Endothelial cell of umbilical vein (primary cell): ENCODE measurements around the gene CDHR1. TPM values are rescaled to one million over a fixed set of nuclear protein-coding genes. Genes with fewer than 3 reads are reported as not detected.

Source experiments
- BruUV-seq: library from RNA; stranded (reverse); fragments of 400-500 nt; replicated peaks from 2 replicates; lab custom pipeline; 2021; lab: Mats Ljungman, UMichigan
- CTCF ChIA-PET: fragments of 300-600, 350-600 bp; sonication (Branson Sonifier 250); formaldehyde crosslinking; loops from one replicate; lab custom pipeline; 2021; ENCODE audit warnings: antibody characterized with exemption, inconsistent platforms; lab: Charles Lee
- POLR2A ChIA-PET: fragments of 300-600, 350-600 bp; sonication (Branson Sonifier 250); formaldehyde crosslinking; loops from one replicate; lab custom pipeline; 2021; ENCODE audit warnings: antibody characterized with exemption, inconsistent platforms; lab: Charles Lee
- DNase-seq: peaks from one replicate; pipeline ENCODE4 v3.0.0-alpha.2; 2011; ENCODE audit warnings: low read depth, low spot score
- FAIRE-seq: peaks from 2 replicates; lab custom pipeline; 2011; peaks lifted over from hg19 to GRCh38; lab: Jason Lieb, UNC
- H2AFZ ChIP-seq: 2 replicates; pipeline ENCODE4 v1.6.0; 2012; ENCODE audit warnings: low read depth, low read length, control low read depth, inconsistent platforms
- H3K27ac ChIP-seq: 2 replicates; pipeline ENCODE4 v1.5.1; 2011; ENCODE audit warnings: low read depth, mild to moderate bottlenecking, control low read depth, low read length, moderate library complexity; ENCODE audit not compliant: insufficient read depth
- H3K27me3 ChIP-seq, 2 experiments: 2 replicates each; pipeline versions ENCODE4 v1.6.0 to v1.6.1; 2011; ENCODE audit warnings: low read length in 2 of 2, mixed read lengths in 1 of 2; ENCODE audit not compliant: control insufficient read depth in 2 of 2, insufficient read depth in 2 of 2
- H3K36me3 ChIP-seq, 2 experiments: 2 replicates in 1 of 2; 3 replicates in 1 of 2; pipeline ENCODE4 v1.5.1; 2011; ENCODE audit warnings: low read length in 2 of 2, mild to moderate bottlenecking in 1 of 2, moderate library complexity in 1 of 2; ENCODE audit not compliant: control insufficient read depth in 2 of 2, insufficient read depth in 2 of 2; ENCODE audit errors: extremely low read depth in 1 of 2
- H3K4me1 ChIP-seq: 3 replicates; pipeline ENCODE4 v1.5.1; 2011; ENCODE audit warnings: mild to moderate bottlenecking, low read length; ENCODE audit not compliant: control insufficient read depth, insufficient read depth; ENCODE audit errors: extremely low read depth
- H3K4me2 ChIP-seq: 2 replicates; pipeline ENCODE4 v1.6.1; 2011; ENCODE audit warnings: low read length, control low read depth, mixed read lengths; ENCODE audit not compliant: insufficient read depth
- H3K4me3 ChIP-seq, 3 experiments: fragments of 200-600 bp in 1 of 3; sonication (generic), shearing (Covaris generic) in 1 of 3; replicated peaks in 1 of 3; 2 replicates each; pipeline ENCODE4 v1.5.1; 2011 to 2016; ENCODE audit warnings: control low read depth in 3 of 3, low read length in 3 of 3, mild to moderate bottlenecking in 2 of 3, inconsistent platforms in 1 of 3, low read depth in 1 of 3, moderate library complexity in 1 of 3; ENCODE audit not compliant: insufficient read depth in 1 of 3
- H3K79me2 ChIP-seq: 2 replicates; pipeline ENCODE4 v1.6.0; 2012; ENCODE audit warnings: low read length, inconsistent platforms; ENCODE audit not compliant: control insufficient read depth, insufficient read depth
- H3K9ac ChIP-seq: replicated peaks from 2 replicates; pipeline ENCODE3; 2011; ENCODE audit warnings: low read length, control low read depth; ENCODE audit not compliant: insufficient read depth; ENCODE audit errors: extremely low read depth
- H3K9me1 ChIP-seq: replicated peaks from 3 replicates; pipeline ENCODE4 v1.6.0; 2011; ENCODE audit warnings: mild to moderate bottlenecking, low read length; ENCODE audit not compliant: control insufficient read depth, insufficient read depth; ENCODE audit errors: extremely low read depth
- H3K9me3 ChIP-seq: replicated peaks from 2 replicates; pipeline ENCODE4 v1.5.1; 2012; ENCODE audit warnings: low read length, inconsistent platforms; ENCODE audit not compliant: control insufficient read depth, insufficient read depth
- H4K20me1 ChIP-seq: replicated peaks from 2 replicates; pipeline ENCODE3; 2011; ENCODE audit warnings: mild to moderate bottlenecking, low read length; ENCODE audit not compliant: control insufficient read depth, insufficient read depth; ENCODE audit errors: extremely low read depth
- CTCF ChIP-seq, 2 donors: IDR thresholded peaks; 1 replicate in 1 of 2; 2 replicates in 1 of 2; pipeline ENCODE4 v1.5.1; 2011; ENCODE audit warnings: low read length in 2 of 2, mild to moderate bottlenecking in 2 of 2, moderate library complexity in 2 of 2, control low read depth in 1 of 2, inconsistent platforms in 1 of 2, low read depth in 1 of 2; ENCODE audit not compliant: insufficient read depth in 1 of 2; ENCODE audit errors: extremely low read depth in 1 of 2
- EZH2 ChIP-seq: IDR thresholded peaks from 2 replicates; pipeline ENCODE4 v1.6.1; 2012; ENCODE audit warnings: borderline replicate concordance, low read depth, mild to moderate bottlenecking, moderate library complexity, low read length, inconsistent platforms; ENCODE audit not compliant: severe bottlenecking
- GATA2 ChIP-seq: IDR thresholded peaks from 2 replicates; pipeline ENCODE4 v1.7.0; 2011; ENCODE audit warnings: low read depth, mild to moderate bottlenecking, moderate library complexity, mixed read lengths, low read length; ENCODE audit not compliant: insufficient read length, insufficient read depth
- JUN ChIP-seq: IDR thresholded peaks from 2 replicates; pipeline ENCODE4 v1.6.1; 2011; ENCODE audit warnings: borderline replicate concordance, low read depth; ENCODE audit not compliant: insufficient read length, insufficient read depth
- MAX ChIP-seq: IDR thresholded peaks from 2 replicates; pipeline ENCODE4 v1.6.1; 2011; ENCODE audit not compliant: insufficient read depth, insufficient read length
- MYC ChIP-seq: IDR thresholded peaks from one replicate; pipeline ENCODE4 v1.6.1; 2011; ENCODE audit warnings: mild to moderate bottlenecking, low read depth, low read length
- POLR2A ChIP-seq: IDR thresholded peaks from 2 replicates; pipeline ENCODE4 v1.6.1; 2012; ENCODE audit warnings: low read depth, mild to moderate bottlenecking, control low read depth, low read length
- POLR2AphosphoS5 ChIP-seq: IDR thresholded peaks from 2 replicates; pipeline ENCODE4 v1.6.1; 2012; ENCODE audit warnings: low read depth, mild to moderate bottlenecking, control low read depth, low read length, moderate library complexity; ENCODE audit not compliant: insufficient read depth
- dilution Hi-C: fragments of 300-500 bp; cut with MboI; formaldehyde crosslinking; loops from one replicate; pipeline ENCODE4 v1.15.0; 2019; ENCODE audit warnings: low sequenced_read_pairs; ENCODE audit not compliant: extremely low pct_ligation_motif_present
- intact Hi-C: fragments of 100-400 bp; cut with micrococcal nuclease; formaldehyde crosslinking; loops from one replicate; pipeline ENCODE4 v1.10.0; 2022
- polyA plus RNA-seq, 4 experiments: library from polyadenylated mRNA; depleted of rRNA in 3 of 4; stranded (reverse) in 3 of 4; unstranded in 1 of 4; fragments of >200 nt; gene quantifications; 2 replicates each; pipeline versions ENCODE4 v1.2.1 to v1.2.3, GENCODE V29; 2011 to 2012; ENCODE audit warnings: missing spikeins in 1 of 4
- total RNA-seq: library from RNA; stranded (reverse); gene quantifications from 2 replicates; pipeline ENCODE4 v1.2.3, GENCODE V29; 2021

The CDHR1 gene
- total and polyA plus RNA-seq, 2 donors (not counting 3 experiments of a cell fraction or from before 2014, with no cell fraction given) = 0.11 to 0.53 TPM

DNA sequence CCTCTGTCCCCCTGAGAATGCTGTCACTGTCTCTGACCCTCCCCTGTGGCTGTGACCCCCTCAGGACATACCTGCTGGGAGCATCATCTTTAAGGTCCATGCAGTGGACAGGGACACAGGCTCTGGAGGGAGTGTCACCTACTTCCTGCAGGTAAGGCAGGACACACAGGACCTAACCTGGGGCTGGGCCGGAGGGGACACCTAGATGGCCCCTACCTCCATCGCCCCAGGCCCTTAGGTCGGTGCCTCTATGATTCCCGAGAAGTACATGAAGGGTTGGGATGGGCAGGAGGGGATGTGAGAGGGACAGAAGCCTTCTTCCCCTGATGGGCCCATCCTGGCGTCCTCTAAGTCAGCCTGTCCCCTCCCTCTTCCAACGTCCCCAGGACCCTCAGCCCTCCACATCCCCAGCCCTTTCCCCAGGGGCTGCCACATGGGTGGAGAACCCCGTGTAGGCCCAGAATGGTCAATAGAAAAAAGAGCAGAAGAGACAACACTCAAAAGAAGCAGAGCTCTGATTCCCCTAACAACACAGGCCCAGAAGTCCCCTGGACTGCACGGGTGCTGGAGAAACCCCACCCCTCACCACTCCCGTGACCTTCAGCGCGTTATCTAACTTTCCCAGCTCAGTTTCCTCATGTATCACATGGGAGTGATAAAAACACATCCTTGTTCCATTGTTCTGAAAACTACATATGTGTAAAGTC lies 6.4 kb downstream of the CDHR1 start:
- Histone ChIP-seq H3K9ac (no peak overlapping the region), H3K36me3 (no peaks in the 10 kb centered on the region), H2AFZ (no peak overlapping the region), H3K9me1 (no peaks in the 10 kb centered on the region), H3K9me3 (no peaks in the 10 kb centered on the region), H3K4me1 (no peaks in the 10 kb centered on the region), H3K27me3 (peaks cover 7 to 9% of the 10 kb centered on the region in 2 experiments), H4K20me1 (no peaks in the 10 kb centered on the region), H3K27ac (no peak overlapping the region), H3K4me2 (no peak overlapping the region), H3K4me3 (no peak overlapping the region), H3K79me2 (no peaks in the 10 kb centered on the region)
- TF ChIP-seq MYC = no peak
- TF ChIP-seq POLR2A = no peak
- no peak for TF ChIP-seq MAX
- no peak for TF ChIP-seq POLR2AphosphoS5
- TF ChIP-seq GATA2 = no peak
- TF ChIP-seq JUN = no peak
- no peak for TF ChIP-seq EZH2
- ChIA-PET POLR2A (no interaction called here), CTCF (interaction anchor here (1.5 kb wide), 1 partner anchor 11 kb away, joined by 3 read pairs; no protein-coding TSS in a partner anchor)
- DNase-seq (no peak), FAIRE-seq (no peak)
- dilution Hi-C loops (no loop called here), intact Hi-C loops (no loop called here)
- BruUV-seq = no TSS peak

DNA sequence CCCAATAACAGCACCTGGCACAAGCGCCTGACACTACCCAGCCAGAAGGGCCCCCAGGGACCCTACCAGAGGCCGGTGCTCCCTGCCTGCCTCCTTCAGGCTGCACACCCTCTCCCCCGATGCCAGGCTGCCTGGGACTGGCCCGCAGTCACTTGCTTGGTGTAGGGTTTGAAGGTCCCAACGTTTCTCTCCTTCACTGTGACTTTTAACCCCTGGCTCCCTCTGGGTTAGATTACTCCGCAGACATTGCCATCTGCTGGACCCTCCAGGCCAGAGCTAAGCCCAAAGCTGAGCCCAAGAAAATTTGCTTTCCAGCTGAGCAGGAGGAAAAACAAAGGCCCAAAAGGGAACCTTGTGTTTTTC lies 6.9 kb downstream of the CDHR1 start:
- ChIA-PET CTCF (interaction anchor here (1.5 kb wide), 1 partner anchor 10 kb away, joined by 3 read pairs; no protein-coding TSS in a partner anchor), POLR2A (no interaction called here)
- BruUV-seq = no TSS peak
- no peak for FAIRE-seq
- DNase-seq = no peak
- Histone ChIP-seq H4K20me1 (no peaks in the 10 kb centered on the region), H3K9me1 (no peaks in the 10 kb centered on the region), H3K79me2 (no peaks in the 10 kb centered on the region), H2AFZ (no peak overlapping the region), H3K4me1 (no peaks in the 10 kb centered on the region), H3K4me2 (no peak overlapping the region), H3K27me3 (peaks cover 1 to 6% of the 10 kb centered on the region in 2 experiments), H3K27ac (no peak overlapping the region), H3K36me3 (no peaks in the 10 kb centered on the region), H3K9me3 (no peaks in the 10 kb centered on the region), H3K9ac (no peak overlapping the region), H3K4me3 (no peak overlapping the region)
- TF ChIP-seq CTCF (IDR thresholded peaks at IDR 0.05; ENCODE audit: extremely low read depth in 1 of 2, insufficient read depth in 1 of 2, low read depth in 1 of 2, low read length in 2 of 2) (no peak), MYC (no peak), GATA2 (no peak), EZH2 (no peak), JUN (no peak)
- intact Hi-C loops = no loop called here
- dilution Hi-C loops = no loop called here
